NCI-H2081 (cell line): ENCODE results near the gene SKOR2.

Experiments
- DNase-seq, 2 experiments: peaks; one replicate each; lab custom pipeline; 2025; lab: John Stamatoyannopoulos, UW

SKOR2 gene

GRCh38 chr18:47251289-47252120, at the start of gene SKOR2:
TSS of gene SKOR2 (minus strand) at chr18:47251660. CDS start at chr18:47249183, 2,477 bp downstream.
- DNase-seq, result peak in 1 of 2 experiments; percentile 56

- no peak for DNase-seq
These were observed 45.0 kb upstream of the SKOR2 start for GRCh38 chr18:47296462-47296861.

GRCh38 chr18:47294801-47295200, 43.3 kb upstream of the SKOR2 start:
- no peak for DNase-seq

GRCh38 chr18:47288741-47289140, 37.3 kb upstream of the SKOR2 start:
- DNase-seq, result no peak

GRCh38 chr18:47287911-47288585, 36.6 kb upstream of the SKOR2 start:
- no peak for DNase-seq

GRCh38 chr18:47286776-47287410, 35.4 kb upstream of the SKOR2 start:
- no peak for DNase-seq

GRCh38 chr18:47285456-47285855, 34.0 kb upstream of the SKOR2 start:
- no peak for DNase-seq

GRCh38 chr18:47284721-47285395, 33.4 kb upstream of the SKOR2 start:
- DNase-seq, result no peak

- peak in 1 of 2 experiments; percentile 9 for DNase-seq
These were observed 32.0 kb upstream of the SKOR2 start for GRCh38 chr18:47283476-47283875.

- no peak for DNase-seq
These were observed 28.7 kb upstream of the SKOR2 start for GRCh38 chr18:47280121-47280520.

- DNase-seq, result no peak
These were observed 23.5 kb upstream of the SKOR2 start for GRCh38 chr18:47274961-47275360.

- no peak for DNase-seq
These were observed 13.7 kb upstream of the SKOR2 start for GRCh38 chr18:47265197-47265596.

- no peak for DNase-seq
These were observed 12.8 kb upstream of the SKOR2 start for GRCh38 chr18:47264308-47264700.

GRCh38 chr18:47263430-47264307, 12.2 kb upstream of the SKOR2 start:
- no peak for DNase-seq

GRCh38 chr18:47263150-47263429, 11.6 kb upstream of the SKOR2 start:
- no peak for DNase-seq

GRCh38 chr18:47262301-47263149, 11.1 kb upstream of the SKOR2 start:
- DNase-seq, result no peak

- no peak for DNase-seq
These were observed 10.4 kb upstream of the SKOR2 start for GRCh38 chr18:47261902-47262300.

- no peak for DNase-seq
These were observed 9.7 kb upstream of the SKOR2 start for GRCh38 chr18:47260924-47261701.

GRCh38 chr18:47260120-47260923, 8.9 kb upstream of the SKOR2 start:
- DNase-seq, result no peak
